ENCODE results near the gene SYCE1. TPM values are rescaled to one million over a fixed set of nuclear protein-coding genes. Genes with fewer than 3 reads are reported as not detected.
"Not testable (repeated sequence)": the region's sequence is repeated elsewhere in the genome, so short reads cannot be mapped to it uniquely, and the experiment has no call there.

SYCE1 gene
- total and polyA plus RNA-seq, 2 donors (not counting 1 experiment from before 2014, with no cell fraction given): 0.42 TPM; not detected in 1

DNA sequence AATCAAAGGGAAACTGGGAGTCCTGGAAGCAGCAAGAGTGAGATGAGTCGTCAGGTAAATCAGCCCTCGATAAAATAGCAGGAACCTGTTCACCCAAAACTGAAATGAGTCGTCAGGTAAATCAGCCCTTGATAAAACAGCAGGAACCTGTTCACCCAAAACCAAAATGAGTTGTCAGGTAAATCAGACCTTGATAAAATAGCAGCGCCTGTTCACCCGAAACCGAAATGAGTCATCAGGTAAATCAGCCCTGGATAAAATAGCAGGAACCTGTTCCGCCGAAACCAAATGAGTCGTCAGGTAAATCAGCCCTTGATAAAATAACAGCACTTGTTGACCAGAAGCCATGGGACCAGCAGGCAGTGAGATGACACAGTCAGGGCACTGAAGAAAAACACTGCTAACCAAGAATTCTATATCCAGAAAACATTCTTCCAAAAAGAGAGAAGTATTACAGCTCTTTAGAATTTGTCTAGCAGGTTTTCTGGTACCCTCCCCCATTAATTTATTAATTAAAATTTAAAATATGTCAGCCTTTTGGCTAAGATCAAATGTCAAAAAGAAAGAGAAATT, 41.7 kb downstream of the SYCE1 start:
- no peak overlapping the region for H3K27ac Mint-ChIP-seq
- H3K4me3 Mint-ChIP-seq: no peak overlapping the region
- TF ChIP-seq, protein P1, sequence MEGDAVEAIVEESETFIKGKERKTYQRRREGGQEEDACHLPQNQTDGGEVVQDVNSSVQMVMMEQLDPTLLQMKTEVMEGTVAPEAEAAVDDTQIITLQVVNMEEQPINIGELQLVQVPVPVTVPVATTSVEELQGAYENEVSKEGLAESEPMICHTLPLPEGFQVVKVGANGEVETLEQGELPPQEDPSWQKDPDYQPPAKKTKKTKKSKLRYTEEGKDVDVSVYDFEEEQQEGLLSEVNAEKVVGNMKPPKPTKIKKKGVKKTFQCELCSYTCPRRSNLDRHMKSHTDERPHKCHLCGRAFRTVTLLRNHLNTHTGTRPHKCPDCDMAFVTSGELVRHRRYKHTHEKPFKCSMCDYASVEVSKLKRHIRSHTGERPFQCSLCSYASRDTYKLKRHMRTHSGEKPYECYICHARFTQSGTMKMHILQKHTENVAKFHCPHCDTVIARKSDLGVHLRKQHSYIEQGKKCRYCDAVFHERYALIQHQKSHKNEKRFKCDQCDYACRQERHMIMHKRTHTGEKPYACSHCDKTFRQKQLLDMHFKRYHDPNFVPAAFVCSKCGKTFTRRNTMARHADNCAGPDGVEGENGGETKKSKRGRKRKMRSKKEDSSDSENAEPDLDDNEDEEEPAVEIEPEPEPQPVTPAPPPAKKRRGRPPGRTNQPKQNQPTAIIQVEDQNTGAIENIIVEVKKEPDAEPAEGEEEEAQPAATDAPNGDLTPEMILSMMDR (IDR thresholded peaks at IDR 0.05): no peak
- TF ChIP-seq EZH2 (IDR thresholded peaks at IDR 0.05; ENCODE audit: borderline replicate concordance, insufficient read depth, low read depth, low read length, poor library complexity, severe bottlenecking): no peak
- peaks cover 18% of the 10 kb centered on the region for H3K27me3 Mint-ChIP-seq
- Histone ChIP-seq H2AFZ (ENCODE audit: insufficient read depth, low read depth, low read length, poor library complexity, severe bottlenecking) (no peak overlapping the region), H3K4me3 (ENCODE audit: control extremely low read depth in 1 of 5, extremely low read depth in 1 of 5, insufficient read depth in 1 of 5, low read depth in 2 of 5, low read length in 4 of 5) (no peak overlapping the region), H3K27me3 (replicated peaks in 1 of 4; ENCODE audit: control extremely low read depth in 1 of 4, control insufficient read depth in 3 of 4, insufficient read depth in 4 of 4, low read length in 3 of 4) (peaks cover 0 to 25% (median 8%) of the 10 kb centered on the region in 4 experiments), H3K27ac (ENCODE audit: low read length in 2 of 2) (no peak overlapping the region), H3K4me2 (replicated peaks; ENCODE audit: low read depth, low read length, poor library complexity, severe bottlenecking) (no peak overlapping the region), H3K9me3 (ENCODE audit: control extremely low read depth in 1 of 3, control insufficient read depth in 2 of 3, insufficient read depth in 1 of 3, low read length in 2 of 3) (peaks cover 0 to 34% (median 9%) of the 10 kb centered on the region in 3 donors), H4K20me1 (ENCODE audit: control insufficient read depth, insufficient read depth, low read length, poor library complexity, severe bottlenecking) (no peaks in the 10 kb centered on the region), H3K9ac (ENCODE audit: low read length) (no peak overlapping the region), H3K4me1 (ENCODE audit: control insufficient read depth in 2 of 2, insufficient read depth in 2 of 2, low read length in 2 of 2) (peaks cover 10 to 18% of the 10 kb centered on the region in 2 donors), H3K36me3 (replicated peaks in 1 of 2; ENCODE audit: control extremely low read depth in 1 of 2, control insufficient read depth in 1 of 2, extremely low read depth in 1 of 2, insufficient read depth in 2 of 2, low read length in 1 of 2) (no peaks in the 10 kb centered on the region), H3K79me2 (ENCODE audit: control insufficient read depth, insufficient read depth, low read length) (no peaks in the 10 kb centered on the region)
- ATAC-seq (ENCODE audit: low read depth) (no peak), DNase-seq (no peak)
- peaks cover 5% of the 10 kb centered on the region for H3K9me3 Mint-ChIP-seq (ENCODE audit: insufficient read depth)
- WGBS (ENCODE audit: insufficient coverage): 86% methylated on average over 9 of the region's 9 CpGs
- CTCF ChIA-PET: interaction anchor here (1.0 kb wide), 1 partner anchor 194 kb away, joined by 3 read pairs; no protein-coding TSS in a partner anchor
- peaks cover 16% of the 10 kb centered on the region for H3K4me1 Mint-ChIP-seq
- POLR2A ChIA-PET: no interaction called here
- intact Hi-C loops (cut with micrococcal nuclease): loop anchor here (5.0 to 10.0 kb wide), 3 partner anchors 89 to 261 kb away; no protein-coding TSS in a partner anchor

DNA sequence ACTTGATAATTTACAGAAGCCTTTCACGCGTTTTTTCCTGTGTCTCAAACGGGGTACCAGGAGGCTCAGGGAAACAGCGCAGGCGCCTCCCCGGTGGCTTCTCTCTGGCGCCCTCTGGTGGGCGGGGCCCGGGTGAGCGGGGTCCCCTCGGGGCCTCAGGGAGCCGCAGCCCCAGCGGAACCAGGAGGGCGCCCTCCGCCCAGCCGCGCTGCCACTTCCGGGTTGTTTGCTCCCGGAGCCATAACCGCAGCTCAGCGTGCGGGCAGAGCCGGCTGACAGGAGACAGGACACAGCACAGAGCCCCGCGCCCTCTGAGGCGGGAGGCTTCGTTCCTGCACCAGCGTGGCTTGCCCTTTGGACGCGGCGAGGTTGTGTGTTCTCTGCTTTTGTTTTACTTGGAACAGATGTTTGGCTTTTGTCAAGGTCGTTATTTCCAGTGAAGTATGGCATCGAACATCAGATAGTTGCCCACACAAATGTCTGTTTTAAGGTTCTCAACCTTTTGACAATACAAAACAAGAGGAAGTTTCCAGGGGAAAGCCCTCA, 45.1 kb downstream of the SYCE1 start:
- intact Hi-C loops (cut with micrococcal nuclease): loop anchor here (1.0 to 10.0 kb wide), 4 partner anchors 85 to 258 kb away; no protein-coding TSS in a partner anchor
- WGBS (ENCODE audit: insufficient coverage): 2% methylated on average over 31 of the region's 33 CpGs
- H3K9me3 ChIP-seq (ENCODE audit: control extremely low read depth in 1 of 3, control insufficient read depth in 2 of 3, insufficient read depth in 1 of 3, low read length in 2 of 3): peaks cover 0 to 9% (median 8%) of the 10 kb centered on the region in 3 donors
- H3K36me3 ChIP-seq (replicated peaks in 1 of 2; ENCODE audit: control extremely low read depth in 1 of 2, control insufficient read depth in 1 of 2, extremely low read depth in 1 of 2, insufficient read depth in 2 of 2, low read length in 1 of 2): no peaks in the 10 kb centered on the region
- no peaks in the 10 kb centered on the region for H3K27me3 ChIP-seq (replicated peaks in 1 of 4; ENCODE audit: control extremely low read depth in 1 of 4, control insufficient read depth in 3 of 4, insufficient read depth in 4 of 4, low read length in 3 of 4)
- no peaks in the 10 kb centered on the region for H4K20me1 ChIP-seq (ENCODE audit: control insufficient read depth, insufficient read depth, low read length, poor library complexity, severe bottlenecking)
- Mint-ChIP-seq H3K9me3 (ENCODE audit: insufficient read depth) (peaks cover 5% of the 10 kb centered on the region), H3K27ac (no peak overlapping the region), H3K4me1 (peaks cover 13% of the 10 kb centered on the region), H3K4me3 (peak overlapping the region; percentile 70), H3K27me3 (peaks cover 16% of the 10 kb centered on the region)
- H3K9ac ChIP-seq (ENCODE audit: low read length): peak overlapping the region; percentile 62
- H2AFZ ChIP-seq (ENCODE audit: insufficient read depth, low read depth, low read length, poor library complexity, severe bottlenecking): peak overlapping the region; percentile 76
- ATAC-seq (ENCODE audit: low read depth) (peak; percentile 100), DNase-seq (peak; percentile 88)
- H3K4me1 ChIP-seq (ENCODE audit: control insufficient read depth in 2 of 2, insufficient read depth in 2 of 2, low read length in 2 of 2): peaks cover 4 to 12% of the 10 kb centered on the region in 2 donors
- no peaks in the 10 kb centered on the region for H3K79me2 ChIP-seq (ENCODE audit: control insufficient read depth, insufficient read depth, low read length)
- ChIA-PET CTCF (interaction anchor here (1.5 to 3.2 kb wide), 2 partner anchors 191 to 242 kb away, joined by 4 to 32 read pairs; no protein-coding TSS in a partner anchor), POLR2A (no interaction called here)
- H3K4me2 ChIP-seq (replicated peaks; ENCODE audit: low read depth, low read length, poor library complexity, severe bottlenecking): peak overlapping the region; percentile 74
- H3K4me3 ChIP-seq (ENCODE audit: control extremely low read depth in 1 of 5, extremely low read depth in 1 of 5, insufficient read depth in 1 of 5, low read depth in 2 of 5, low read length in 4 of 5): peak overlapping the region; percentile 9 to 65 (median 52)
- no peak for TF ChIP-seq EZH2 (IDR thresholded peaks at IDR 0.05; ENCODE audit: borderline replicate concordance, insufficient read depth, low read depth, low read length, poor library complexity, severe bottlenecking)
- TF ChIP-seq, protein P1 (IDR thresholded peaks at IDR 0.05): peak; percentile 95
- H3K27ac ChIP-seq (ENCODE audit: low read length in 2 of 2): no peak overlapping the region

DNA sequence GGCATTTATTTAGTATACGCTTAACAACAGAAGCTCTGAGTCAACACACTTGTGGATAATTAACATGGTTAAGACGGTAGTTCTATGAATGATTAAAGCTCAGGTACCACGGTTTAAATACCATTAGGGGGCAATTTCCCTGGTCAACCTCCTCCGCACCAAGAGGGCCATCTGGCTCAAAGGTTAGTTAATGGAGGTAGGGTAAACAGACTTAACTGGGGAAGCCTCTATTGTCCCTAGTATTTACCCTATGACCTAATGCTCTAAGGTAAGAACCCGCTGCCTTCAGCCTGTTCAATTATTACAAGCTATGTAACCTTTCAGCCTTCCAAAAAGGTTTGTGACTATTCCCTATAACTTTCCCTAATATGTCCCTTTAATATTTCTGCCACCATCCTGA, 46.9 kb downstream of the SYCE1 start:
- peaks cover 26% of the 10 kb centered on the region for H3K27me3 Mint-ChIP-seq
- H3K9ac ChIP-seq (ENCODE audit: low read length); ATAC-seq (ENCODE audit: low read depth); H3K9me3 ChIP-seq (ENCODE audit: control extremely low read depth in 1 of 3, control insufficient read depth in 2 of 3, insufficient read depth in 1 of 3, low read length in 2 of 3); H3K4me3 ChIP-seq (ENCODE audit: control extremely low read depth in 1 of 5, extremely low read depth in 1 of 5, insufficient read depth in 1 of 5, low read depth in 2 of 5, low read length in 4 of 5); H3K27ac Mint-ChIP-seq; H3K4me2 ChIP-seq (replicated peaks; ENCODE audit: low read depth, low read length, poor library complexity, severe bottlenecking); H2AFZ ChIP-seq (ENCODE audit: insufficient read depth, low read depth, low read length, poor library complexity, severe bottlenecking); H3K36me3 ChIP-seq (replicated peaks in 1 of 2; ENCODE audit: control extremely low read depth in 1 of 2, control insufficient read depth in 1 of 2, extremely low read depth in 1 of 2, insufficient read depth in 2 of 2, low read length in 1 of 2); DNase-seq; H3K27ac ChIP-seq (ENCODE audit: low read length in 2 of 2); H4K20me1 ChIP-seq (ENCODE audit: control insufficient read depth, insufficient read depth, low read length, poor library complexity, severe bottlenecking); H3K9me3 Mint-ChIP-seq (ENCODE audit: insufficient read depth); H3K4me3 Mint-ChIP-seq; H3K27me3 ChIP-seq (replicated peaks in 1 of 4; ENCODE audit: control extremely low read depth in 1 of 4, control insufficient read depth in 3 of 4, insufficient read depth in 4 of 4, low read length in 3 of 4); H3K79me2 ChIP-seq (ENCODE audit: control insufficient read depth, insufficient read depth, low read length); POLR2A ChIA-PET; intact Hi-C loops (cut with micrococcal nuclease): not testable (repeated sequence)
- H3K4me1 Mint-ChIP-seq: peaks cover 13% of the 10 kb centered on the region
- CTCF ChIA-PET: interaction anchor here (3.2 kb wide), 1 partner anchor 190 kb away, joined by 32 read pairs; no protein-coding TSS in a partner anchor
- peaks cover 4 to 12% of the 10 kb centered on the region in 2 donors for H3K4me1 ChIP-seq (ENCODE audit: control insufficient read depth in 2 of 2, insufficient read depth in 2 of 2, low read length in 2 of 2)
- 100% methylated on average over 2 of the region's 5 CpGs for WGBS (ENCODE audit: insufficient coverage)

Data from B cell (primary cell).